ENCODE data around the gene NRG4.
A peak's percentile ranks its signal among the peaks of the same experiment; 100 is the strongest.
"Not testable (repeated sequence)": the region's sequence is repeated elsewhere in the genome, so short reads cannot be mapped to it uniquely, and the experiment has no call there.

NRG4 gene

DNA sequence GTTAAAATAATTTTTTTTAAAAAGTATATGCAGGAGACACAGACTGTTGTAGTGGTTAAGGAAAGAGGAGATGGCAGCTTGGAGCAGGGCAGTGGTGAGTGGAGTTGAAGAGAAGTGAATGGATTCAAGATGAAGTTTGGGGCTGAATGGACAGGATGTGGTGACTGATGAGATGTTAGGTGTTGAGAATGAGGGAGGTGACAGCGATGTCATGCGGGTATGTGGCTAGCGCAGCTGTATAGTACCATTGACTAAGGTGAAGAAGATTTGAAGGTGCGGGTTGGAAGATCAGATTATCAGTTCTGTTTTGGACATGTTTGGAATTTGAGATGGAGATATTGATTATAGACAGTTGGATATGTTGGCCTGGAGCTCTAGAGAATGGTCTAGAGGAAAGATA is 88.5 kb downstream of the NRG4 start:
- no peak for DNase-seq (ENCODE audit: low read depth in 2 of 2)
- H3K4me3 ChIP-seq (replicated peaks in 1 of 2; ENCODE audit: low read depth in 2 of 2, low read length in 2 of 2), result no peak overlapping the region
- TF ChIP-seq, protein P1, sequence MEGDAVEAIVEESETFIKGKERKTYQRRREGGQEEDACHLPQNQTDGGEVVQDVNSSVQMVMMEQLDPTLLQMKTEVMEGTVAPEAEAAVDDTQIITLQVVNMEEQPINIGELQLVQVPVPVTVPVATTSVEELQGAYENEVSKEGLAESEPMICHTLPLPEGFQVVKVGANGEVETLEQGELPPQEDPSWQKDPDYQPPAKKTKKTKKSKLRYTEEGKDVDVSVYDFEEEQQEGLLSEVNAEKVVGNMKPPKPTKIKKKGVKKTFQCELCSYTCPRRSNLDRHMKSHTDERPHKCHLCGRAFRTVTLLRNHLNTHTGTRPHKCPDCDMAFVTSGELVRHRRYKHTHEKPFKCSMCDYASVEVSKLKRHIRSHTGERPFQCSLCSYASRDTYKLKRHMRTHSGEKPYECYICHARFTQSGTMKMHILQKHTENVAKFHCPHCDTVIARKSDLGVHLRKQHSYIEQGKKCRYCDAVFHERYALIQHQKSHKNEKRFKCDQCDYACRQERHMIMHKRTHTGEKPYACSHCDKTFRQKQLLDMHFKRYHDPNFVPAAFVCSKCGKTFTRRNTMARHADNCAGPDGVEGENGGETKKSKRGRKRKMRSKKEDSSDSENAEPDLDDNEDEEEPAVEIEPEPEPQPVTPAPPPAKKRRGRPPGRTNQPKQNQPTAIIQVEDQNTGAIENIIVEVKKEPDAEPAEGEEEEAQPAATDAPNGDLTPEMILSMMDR (IDR thresholded peaks at IDR 0.05; ENCODE audit: low read depth, low read length), result no peak

DNA sequence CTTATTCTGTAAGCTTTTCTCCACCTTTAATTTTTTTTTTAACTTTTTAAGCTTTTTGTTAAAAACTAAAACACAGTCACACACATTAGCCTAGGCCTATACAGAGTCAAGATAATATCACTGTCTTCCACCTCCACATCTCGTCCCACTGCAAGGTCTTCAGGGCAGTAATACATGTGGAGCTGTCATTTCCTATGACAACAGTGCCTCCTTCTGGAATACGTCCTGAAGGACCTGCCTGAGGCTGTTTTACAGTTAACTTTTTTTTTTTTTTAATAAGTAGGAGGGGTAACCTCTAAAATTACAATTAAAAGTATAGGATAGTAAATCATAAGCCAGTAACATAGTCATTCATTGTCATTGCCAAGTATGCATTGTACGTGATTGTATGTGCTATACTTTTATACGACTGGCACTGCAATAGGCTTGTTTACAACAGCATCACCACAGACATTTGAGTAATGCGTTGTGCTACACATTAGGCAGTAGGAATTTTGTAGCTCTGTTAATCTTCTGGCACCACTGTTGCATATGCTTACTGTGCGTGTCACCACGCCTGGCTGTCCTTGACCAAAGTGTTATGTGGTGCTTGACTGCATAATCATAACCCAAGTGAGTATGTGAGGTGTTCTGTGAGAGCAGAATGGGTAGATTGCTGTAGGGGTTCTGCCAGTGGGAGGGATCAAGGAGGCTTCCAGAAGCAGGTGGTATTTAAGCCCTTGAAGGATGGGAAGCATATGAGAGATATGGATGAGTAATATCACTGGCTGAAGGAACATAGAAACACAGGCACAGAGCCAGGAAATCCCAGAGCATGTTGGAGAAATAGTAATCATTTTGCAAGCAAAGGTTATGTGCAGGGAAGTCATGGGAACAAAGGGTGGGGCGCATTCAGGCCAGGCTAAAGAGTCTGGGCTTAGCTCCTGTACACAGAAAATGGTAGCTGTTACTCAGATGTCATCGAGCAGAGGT is 90.2 kb downstream of the NRG4 start:
- TF ChIP-seq, protein P1 (IDR thresholded peaks at IDR 0.05; ENCODE audit: low read depth, low read length), result peak; percentile 48
- no peak overlapping the region for H3K4me3 ChIP-seq (replicated peaks in 1 of 2; ENCODE audit: low read depth in 2 of 2, low read length in 2 of 2)
- DNase-seq (ENCODE audit: low read depth in 2 of 2), result peak; percentile 85 to 88

DNA sequence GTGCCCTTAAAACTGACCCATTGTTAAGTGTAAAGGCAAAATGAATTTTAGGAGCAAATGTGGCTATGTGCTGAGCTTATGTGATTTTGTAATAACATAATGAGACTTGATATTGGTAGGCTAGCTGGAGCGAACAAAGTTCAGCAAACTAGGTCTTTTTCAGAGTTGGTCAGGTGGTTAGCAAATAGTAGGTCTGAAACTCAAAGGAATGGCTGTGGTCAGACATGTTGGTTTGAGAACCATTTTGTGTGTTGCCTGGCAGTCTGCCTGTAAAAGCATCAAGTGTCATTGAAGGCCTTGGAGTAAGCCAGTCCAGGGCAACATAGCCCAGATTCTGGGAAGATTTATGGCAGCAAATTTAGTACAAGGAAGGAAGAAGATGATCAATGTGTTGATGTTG is 92.1 kb downstream of the NRG4 start:
- DNase-seq (ENCODE audit: low read depth in 2 of 2), result peak in 1 of 2 donors; percentile 17
- H3K4me3 ChIP-seq (replicated peaks in 1 of 2; ENCODE audit: low read depth in 2 of 2, low read length in 2 of 2), result no peak overlapping the region
- TF ChIP-seq, protein P1 (IDR thresholded peaks at IDR 0.05; ENCODE audit: low read depth, low read length), result no peak

DNA sequence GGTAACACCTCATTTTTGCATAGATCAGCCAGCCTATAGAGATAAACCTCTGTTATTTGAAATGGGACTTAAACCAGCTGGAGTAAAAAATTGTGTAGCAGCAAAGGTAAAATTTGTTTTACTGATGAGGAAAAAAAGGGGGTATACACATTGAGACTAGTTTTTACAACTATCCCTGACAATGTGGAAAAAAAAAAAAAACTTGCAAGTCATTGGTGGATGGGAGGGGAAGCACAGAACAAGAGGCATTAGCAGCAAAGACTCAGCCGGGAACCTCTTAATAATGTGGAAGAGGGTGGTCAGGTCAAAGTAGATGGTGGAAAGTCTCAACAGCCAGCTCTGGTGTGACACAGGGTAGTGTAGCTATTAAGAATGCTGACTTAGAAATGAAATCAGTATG is 94.1 kb downstream of the NRG4 start:
- TF ChIP-seq, protein P1 (IDR thresholded peaks at IDR 0.05; ENCODE audit: low read depth, low read length), result no peak
- no peak overlapping the region for H3K4me3 ChIP-seq (replicated peaks in 1 of 2; ENCODE audit: low read depth in 2 of 2, low read length in 2 of 2)
- DNase-seq (ENCODE audit: low read depth in 2 of 2), result no peak

DNA sequence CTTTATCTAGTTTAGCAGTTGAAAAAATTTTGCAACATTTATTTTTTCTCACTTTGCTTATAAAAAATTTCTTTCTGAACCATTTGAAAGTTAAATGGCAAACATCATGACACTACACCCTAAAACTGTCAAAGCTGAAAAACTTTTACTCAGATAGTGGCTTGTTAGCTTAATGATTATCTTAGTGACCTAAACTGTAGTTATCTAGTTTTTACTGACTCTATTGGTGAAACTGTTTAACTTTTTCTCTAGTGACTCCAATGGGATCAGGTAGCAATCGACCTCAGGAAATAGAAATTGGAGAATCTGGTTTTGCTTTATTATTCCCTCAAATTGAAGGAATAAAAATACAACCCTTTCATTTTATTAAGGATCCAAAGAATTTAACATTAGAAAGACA is 95.2 kb downstream of the NRG4 start:
- TF ChIP-seq, protein P1 (IDR thresholded peaks at IDR 0.05; ENCODE audit: low read depth, low read length), result no peak
- H3K4me3 ChIP-seq (replicated peaks in 1 of 2; ENCODE audit: low read depth in 2 of 2, low read length in 2 of 2), result no peak overlapping the region
- DNase-seq (ENCODE audit: low read depth in 2 of 2), result no peak

DNA sequence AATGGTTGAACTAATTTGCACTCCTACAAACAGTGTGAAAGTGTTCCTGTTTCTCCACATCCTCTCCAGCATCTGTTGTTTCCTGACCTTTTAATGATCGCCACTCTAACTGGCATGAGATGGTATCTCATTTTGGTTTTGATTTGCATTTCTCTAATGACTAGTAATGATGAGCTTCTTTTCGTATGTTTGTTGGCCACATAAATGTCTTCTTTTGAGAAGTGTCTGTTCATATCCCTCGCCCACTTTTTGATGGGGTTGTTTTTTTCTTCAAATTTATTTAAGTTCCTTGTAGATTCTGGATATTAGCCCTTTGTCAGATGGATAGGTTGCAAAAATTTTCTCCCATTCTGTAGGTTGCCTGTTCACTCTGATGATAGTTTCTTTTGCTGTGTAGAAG is 101.9 kb downstream of the NRG4 start:
- not testable (repeated sequence) for H3K4me3 ChIP-seq (replicated peaks in 1 of 2; ENCODE audit: low read depth in 2 of 2, low read length in 2 of 2); DNase-seq (ENCODE audit: low read depth in 2 of 2)

DNA sequence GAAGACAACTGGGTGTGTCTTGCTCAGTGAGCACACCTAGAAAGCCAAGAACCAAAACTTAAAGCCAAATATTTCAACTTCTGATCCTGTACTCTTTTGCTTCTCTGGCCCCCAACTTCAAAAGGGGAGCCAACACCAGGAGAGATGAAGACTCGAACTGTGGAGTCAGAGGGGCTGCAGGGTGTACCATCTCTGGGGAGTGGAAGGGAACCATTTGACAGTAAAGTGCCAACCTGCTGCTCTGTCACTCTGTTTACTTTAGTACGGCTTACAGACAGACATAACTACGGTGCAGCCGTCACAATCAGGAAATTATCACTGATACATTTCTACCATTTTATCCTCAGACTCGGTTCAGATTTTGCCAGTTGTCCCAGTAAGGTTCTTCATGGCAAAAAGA is 107.0 kb downstream of the NRG4 start:
- TF ChIP-seq, protein P1 (IDR thresholded peaks at IDR 0.05; ENCODE audit: low read depth, low read length), result no peak
- no peak overlapping the region for H3K4me3 ChIP-seq (replicated peaks in 1 of 2; ENCODE audit: low read depth in 2 of 2, low read length in 2 of 2)
- no peak for DNase-seq (ENCODE audit: low read depth in 2 of 2)
